Fibroblast of lung (primary cell): ENCODE data around the gene IL22RA2. TPM values are rescaled to one million over a fixed set of nuclear protein-coding genes. Genes with fewer than 3 reads are reported as not detected.

Source experiments
- DNase-seq, 2 donors: peaks; one replicate each; pipeline versions ENCODE4 v3.0.0 to v3.0.0-alpha.2; 2010; ENCODE audit warnings: low read depth in 2 of 2
- H2AFZ ChIP-seq: 2 replicates; pipeline ENCODE4 v1.5.1; 2012; ENCODE audit warnings: low read length, control low read depth, inconsistent platforms
- H3K27ac ChIP-seq: 2 replicates; pipeline ENCODE4 v1.5.1; 2011; ENCODE audit warnings: low read length, control low read depth; ENCODE audit not compliant: insufficient read depth
- H3K27me3 ChIP-seq: 2 replicates; pipeline ENCODE4 v1.5.1; 2011; ENCODE audit warnings: mild to moderate bottlenecking, low read length; ENCODE audit not compliant: control insufficient read depth, insufficient read depth
- H3K36me3 ChIP-seq: 2 replicates; pipeline ENCODE4 v1.5.1; 2011; ENCODE audit warnings: low read length; ENCODE audit not compliant: control insufficient read depth, insufficient read depth
- H3K4me1 ChIP-seq: 2 replicates; pipeline ENCODE4 v1.5.1; 2011; ENCODE audit warnings: low read length; ENCODE audit not compliant: control insufficient read depth, insufficient read depth; ENCODE audit errors: extremely low read depth
- H3K4me2 ChIP-seq: 2 replicates; pipeline ENCODE4 v1.5.1; 2011; ENCODE audit warnings: low read length, control low read depth; ENCODE audit not compliant: insufficient read depth; ENCODE audit errors: extremely low read depth
- H3K4me3 ChIP-seq, 4 experiments: fragments of 200-600 bp in 1 of 4; sonication (generic) in 1 of 4; replicated peaks in 1 of 4; 2 replicates each; pipeline ENCODE4 v1.5.1; 2011 to 2016; ENCODE audit warnings: low read length in 4 of 4, low read depth in 3 of 4, mild to moderate bottlenecking in 3 of 4, control low read depth in 2 of 4, inconsistent platforms in 1 of 4, mixed read lengths in 1 of 4; ENCODE audit not compliant: insufficient read depth in 1 of 4; ENCODE audit errors: control extremely low read depth in 1 of 4
- H3K79me2 ChIP-seq: 2 replicates; pipeline ENCODE4 v1.5.1; 2012; ENCODE audit warnings: mild to moderate bottlenecking, low read length, inconsistent platforms; ENCODE audit not compliant: control insufficient read depth, insufficient read depth
- H3K9ac ChIP-seq: 2 replicates; pipeline ENCODE4 v1.5.1; 2011; ENCODE audit warnings: mild to moderate bottlenecking, low read length, control low read depth; ENCODE audit not compliant: insufficient read depth
- H3K9me3 ChIP-seq: 2 replicates; pipeline ENCODE4 v1.5.1; 2012; ENCODE audit warnings: low read depth, low read length; ENCODE audit not compliant: control insufficient read depth, insufficient read depth
- H4K20me1 ChIP-seq: 2 replicates; pipeline ENCODE4 v1.5.1; 2011; ENCODE audit warnings: low read length; ENCODE audit not compliant: control insufficient read depth, insufficient read depth; ENCODE audit errors: extremely low read depth
- EZH2 ChIP-seq: IDR thresholded peaks from 2 replicates; pipeline ENCODE4 v1.5.1; 2012; ENCODE audit warnings: low read length, control low read depth, mild to moderate bottlenecking; ENCODE audit errors: missing control alignments
- polyA plus RNA-seq, 2 donors: library from polyadenylated mRNA; depleted of rRNA in 1 of 2; stranded (reverse) in 1 of 2; unstranded in 1 of 2; fragments of >200 nt; gene quantifications; 2 replicates each; pipeline ENCODE4 v1.2.1, GENCODE V29; 2011 to 2012; ENCODE audit warnings: missing spikeins in 1 of 2
- total RNA-seq: library from RNA; depleted of rRNA; stranded (reverse); fragments of >200 nt; gene quantifications from 2 replicates; pipeline ENCODE4 v1.2.1, GENCODE V29; 2014
- TF ChIP-seq, protein P1 (sequence below), 2 donors: IDR thresholded peaks in 1 of 2; conservative IDR thresholded peaks in 1 of 2; 1 replicate in 1 of 2; 2 replicates in 1 of 2; pipeline ENCODE4 v1.5.1; 2011 to 2012; ENCODE audit warnings: low read length in 2 of 2, control low read depth in 1 of 2, inconsistent platforms in 1 of 2, low read depth in 1 of 2, mild to moderate bottlenecking in 1 of 2

Gene IL22RA2
- total and polyA plus RNA-seq, 2 donors (not counting 1 experiment from before 2014, with no cell fraction given): not detected

DNA sequence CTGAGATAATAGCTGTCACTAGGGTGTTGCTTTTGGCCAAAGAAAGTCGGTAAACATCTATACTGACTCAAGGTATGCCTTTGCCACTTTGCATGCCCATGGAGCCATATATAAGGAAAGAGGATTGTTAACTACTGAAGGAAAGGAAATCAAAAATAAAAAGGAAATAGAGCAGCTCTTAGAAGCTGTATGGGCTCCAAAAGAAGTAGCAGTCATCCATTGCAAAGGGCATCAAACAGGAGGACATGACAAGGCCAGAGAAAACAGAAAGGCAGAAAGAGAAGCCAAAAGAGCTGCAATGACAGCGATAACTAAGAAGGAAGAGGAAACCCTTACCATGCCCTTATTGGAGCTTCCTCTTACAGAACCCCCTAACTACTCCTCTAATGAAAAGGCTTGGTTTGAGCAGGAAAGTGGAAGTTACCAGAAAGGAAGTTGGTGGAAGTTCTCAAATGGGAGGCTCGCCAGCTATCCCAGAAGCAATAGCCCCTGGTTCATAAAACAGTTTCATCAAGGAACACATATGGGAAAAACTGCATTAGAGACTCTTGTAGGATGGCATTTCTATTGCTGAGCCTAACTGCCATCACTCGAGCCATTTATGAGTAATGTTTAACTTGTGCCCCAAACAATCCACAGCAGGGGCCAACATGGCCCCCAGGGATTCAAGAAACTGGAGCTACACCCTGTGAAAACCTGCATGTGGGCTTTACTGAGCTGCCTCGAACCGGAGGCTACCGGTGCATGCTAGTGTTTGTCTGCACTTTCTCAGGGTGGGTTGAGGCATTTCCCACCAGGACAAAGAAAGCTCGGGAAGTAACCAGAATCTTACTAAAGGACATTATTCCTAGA is 7.0 kb downstream of the IL22RA2 start:
- H3K27ac ChIP-seq: no peak overlapping the region
- H3K27me3 ChIP-seq: no peaks in the 10 kb centered on the region
- no peaks in the 10 kb centered on the region for H4K20me1 ChIP-seq
- H3K4me1 ChIP-seq: no peaks in the 10 kb centered on the region
- H2AFZ ChIP-seq: no peak overlapping the region
- no peaks in the 10 kb centered on the region for H3K36me3 ChIP-seq
- H3K79me2 ChIP-seq: no peaks in the 10 kb centered on the region
- H3K4me3 ChIP-seq: no peak overlapping the region
- no peaks in the 10 kb centered on the region for H3K9me3 ChIP-seq
- no peak overlapping the region for H3K4me2 ChIP-seq
- no peak for TF ChIP-seq EZH2
- TF ChIP-seq, protein P1, sequence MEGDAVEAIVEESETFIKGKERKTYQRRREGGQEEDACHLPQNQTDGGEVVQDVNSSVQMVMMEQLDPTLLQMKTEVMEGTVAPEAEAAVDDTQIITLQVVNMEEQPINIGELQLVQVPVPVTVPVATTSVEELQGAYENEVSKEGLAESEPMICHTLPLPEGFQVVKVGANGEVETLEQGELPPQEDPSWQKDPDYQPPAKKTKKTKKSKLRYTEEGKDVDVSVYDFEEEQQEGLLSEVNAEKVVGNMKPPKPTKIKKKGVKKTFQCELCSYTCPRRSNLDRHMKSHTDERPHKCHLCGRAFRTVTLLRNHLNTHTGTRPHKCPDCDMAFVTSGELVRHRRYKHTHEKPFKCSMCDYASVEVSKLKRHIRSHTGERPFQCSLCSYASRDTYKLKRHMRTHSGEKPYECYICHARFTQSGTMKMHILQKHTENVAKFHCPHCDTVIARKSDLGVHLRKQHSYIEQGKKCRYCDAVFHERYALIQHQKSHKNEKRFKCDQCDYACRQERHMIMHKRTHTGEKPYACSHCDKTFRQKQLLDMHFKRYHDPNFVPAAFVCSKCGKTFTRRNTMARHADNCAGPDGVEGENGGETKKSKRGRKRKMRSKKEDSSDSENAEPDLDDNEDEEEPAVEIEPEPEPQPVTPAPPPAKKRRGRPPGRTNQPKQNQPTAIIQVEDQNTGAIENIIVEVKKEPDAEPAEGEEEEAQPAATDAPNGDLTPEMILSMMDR (conservative IDR thresholded peaks at IDR 0.05 in 1 of 2, IDR thresholded peaks at IDR 0.05 in 1 of 2; ENCODE audit: low read depth in 1 of 2, low read length in 2 of 2): no peak
- H3K9ac ChIP-seq: no peak overlapping the region
- DNase-seq: no peak

DNA sequence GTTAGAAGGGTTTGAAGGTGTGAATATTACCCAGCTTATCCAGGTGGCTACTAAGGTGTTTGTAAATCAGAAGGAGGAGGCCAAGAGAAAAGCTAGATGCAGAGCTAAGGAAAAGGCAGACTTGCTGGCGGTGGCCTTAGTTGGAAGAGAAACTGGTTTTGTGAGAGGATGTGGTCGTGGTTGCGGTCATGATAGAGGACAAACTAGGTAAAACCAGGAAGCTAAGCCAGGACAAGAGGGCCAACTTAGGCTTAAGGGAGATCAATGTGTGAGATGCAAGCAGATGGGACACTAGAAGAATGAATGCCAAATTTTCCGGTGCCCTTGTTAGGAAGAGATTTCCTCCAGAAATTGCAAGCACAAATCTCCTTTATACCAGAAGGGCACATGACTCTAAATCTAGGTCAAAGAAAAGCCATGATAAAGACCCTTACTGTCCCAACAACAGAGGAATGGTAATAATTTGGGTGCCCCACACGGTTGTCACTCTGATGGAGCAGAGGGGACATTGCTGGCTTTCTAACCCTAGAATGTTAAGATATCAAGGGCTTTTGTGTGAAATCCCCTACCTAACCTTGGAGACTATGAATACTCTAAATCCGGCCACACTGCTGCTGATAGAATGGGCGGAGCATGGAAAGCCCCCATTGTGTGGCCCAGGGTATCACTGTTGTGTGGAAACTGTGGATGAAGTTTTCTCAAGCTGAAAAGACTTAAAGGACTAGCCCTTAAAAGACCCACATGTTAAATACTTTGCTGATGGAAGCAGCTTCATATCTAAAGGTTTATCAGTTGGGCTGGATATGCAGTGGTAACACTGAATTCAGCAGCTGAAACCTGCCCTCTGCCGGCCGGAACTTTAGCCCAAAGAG is 7.8 kb downstream of the IL22RA2 start:
- DNase-seq: no peak
- H3K79me2 ChIP-seq: no peaks in the 10 kb centered on the region
- TF ChIP-seq, protein P1 (conservative IDR thresholded peaks at IDR 0.05 in 1 of 2, IDR thresholded peaks at IDR 0.05 in 1 of 2; ENCODE audit: low read depth in 1 of 2, low read length in 2 of 2): peak in 1 of 2 donors; percentile 20
- no peak for TF ChIP-seq EZH2
- H3K36me3 ChIP-seq: no peaks in the 10 kb centered on the region
- H3K4me2 ChIP-seq: no peak overlapping the region
- H3K9me3 ChIP-seq: no peaks in the 10 kb centered on the region
- no peaks in the 10 kb centered on the region for H3K4me1 ChIP-seq
- H3K4me3 ChIP-seq: no peak overlapping the region
- no peak overlapping the region for H2AFZ ChIP-seq
- H3K27ac ChIP-seq: no peak overlapping the region
- no peaks in the 10 kb centered on the region for H4K20me1 ChIP-seq
- no peak overlapping the region for H3K9ac ChIP-seq
- no peaks in the 10 kb centered on the region for H3K27me3 ChIP-seq

DNA sequence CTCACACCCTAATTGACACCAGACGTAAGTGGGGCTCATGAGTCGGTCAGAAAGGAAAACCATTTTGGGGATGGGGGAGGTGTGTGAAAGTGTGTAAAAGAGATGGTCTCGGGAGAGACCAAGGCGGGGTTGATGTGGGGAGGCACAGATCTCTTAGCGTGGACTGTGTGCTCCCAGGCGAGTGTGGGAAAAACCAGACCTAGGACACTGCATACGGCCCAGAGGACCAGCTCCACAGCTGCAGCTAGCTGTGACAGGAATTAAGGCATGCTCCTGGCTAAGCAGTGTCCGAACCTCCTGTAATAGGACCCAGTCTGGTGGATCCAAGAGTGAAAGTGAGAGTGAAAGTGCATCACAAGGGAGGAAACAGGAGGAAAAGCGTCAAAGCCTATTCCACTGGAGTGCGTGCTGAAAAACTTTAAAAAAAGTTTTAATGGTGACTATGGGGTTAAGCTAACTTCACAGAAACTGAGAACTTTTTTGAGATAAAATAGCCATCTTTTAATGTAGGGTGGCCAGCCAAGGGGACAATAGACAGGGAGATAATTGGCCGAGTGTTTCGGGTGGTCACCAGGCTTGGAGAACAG is 9.6 kb downstream of the IL22RA2 start:
- Histone ChIP-seq H2AFZ (no peak overlapping the region), H3K27ac (no peak overlapping the region), H3K4me2 (no peak overlapping the region), H4K20me1 (no peaks in the 10 kb centered on the region), H3K36me3 (no peaks in the 10 kb centered on the region), H3K79me2 (no peaks in the 10 kb centered on the region), H3K4me1 (no peaks in the 10 kb centered on the region), H3K9me3 (no peaks in the 10 kb centered on the region), H3K4me3 (no peak overlapping the region), H3K27me3 (no peaks in the 10 kb centered on the region), H3K9ac (no peak overlapping the region)
- TF ChIP-seq EZH2: no peak
- TF ChIP-seq, protein P1 (conservative IDR thresholded peaks at IDR 0.05 in 1 of 2, IDR thresholded peaks at IDR 0.05 in 1 of 2; ENCODE audit: low read depth in 1 of 2, low read length in 2 of 2): no peak
- DNase-seq: no peak
